Panc1 (cell line): Measurements from ENCODE around the gene ST6GALNAC6. TPM values are rescaled to one million over a fixed set of nuclear protein-coding genes. Genes with fewer than 3 reads are reported as not detected.

Experiments
- ATAC-seq: fragments of 200-7000 bp; cut with Tn5 transposase; 2 replicates; pipeline ENCODE4 v1.9.1; 2020; ENCODE audit warnings: mild to moderate bottlenecking, moderate library complexity
- BruUV-seq: library from RNA; stranded (reverse); fragments of 400-500 nt; replicated peaks from 2 replicates; lab custom pipeline; 2021; lab: Mats Ljungman, UMichigan
- CTCF ChIA-PET: fragments of 300-600 bp; sonication (Branson Sonifier 250); formaldehyde crosslinking; loops from one replicate; lab custom pipeline; 2022; ENCODE audit warnings: antibody characterized with exemption; lab: Charles Lee
- POLR2A ChIA-PET: fragments of 300-600 bp; sonication (Branson Sonifier 250); formaldehyde crosslinking; loops from one replicate; lab custom pipeline; 2022; ENCODE audit warnings: antibody characterized with exemption; lab: Charles Lee
- DNase-seq: peaks from one replicate; pipeline ENCODE4 v3.0.0-alpha.2; 2010; ENCODE audit warnings: low read depth, low spot score
- H3K27ac ChIP-seq: 2 replicates; pipeline ENCODE4 v1.5.1; 2011; ENCODE audit warnings: mild to moderate bottlenecking, low read length, inconsistent platforms
- H3K27me3 ChIP-seq: fragments of 200-500 bp; sonication (Bioruptor generic); 2 replicates; pipeline ENCODE4 v1.6.0; 2014; ENCODE audit warnings: low read length, inconsistent platforms; ENCODE audit not compliant: control insufficient read depth, insufficient read depth
- H3K36me3 ChIP-seq: fragments of 200-500 bp; sonication (Bioruptor generic); 2 replicates; pipeline ENCODE4 v1.5.1; 2014; ENCODE audit warnings: inconsistent platforms, mild to moderate bottlenecking, low read length, moderate library complexity; ENCODE audit not compliant: control insufficient read depth, insufficient read depth
- H3K4me1 ChIP-seq: 2 replicates; pipeline ENCODE4 v1.5.1; 2011; ENCODE audit warnings: inconsistent platforms, mild to moderate bottlenecking, low read length, moderate library complexity; ENCODE audit not compliant: control insufficient read depth, insufficient read depth
- H3K4me3 ChIP-seq, 2 experiments: 2 replicates each; pipeline ENCODE4 v1.5.1; 2011 to 2012; ENCODE audit warnings: low read depth in 2 of 2, low read length in 2 of 2, mild to moderate bottlenecking in 2 of 2, inconsistent platforms in 1 of 2, moderate library complexity in 1 of 2
- H3K9me3 ChIP-seq: fragments of 200-500 bp; sonication (Bioruptor generic); 2 replicates; pipeline ENCODE4 v1.5.1; 2014; ENCODE audit warnings: low read depth, mild to moderate bottlenecking, inconsistent platforms, low read length, moderate library complexity; ENCODE audit not compliant: control insufficient read depth, insufficient read depth
- POLR2AphosphoS5 ChIP-seq: IDR thresholded peaks from 2 replicates; pipeline ENCODE4 v1.6.1; 2012; ENCODE audit warnings: mild to moderate bottlenecking, low read depth, low read length, moderate library complexity
- SIN3A ChIP-seq: IDR thresholded peaks from 2 replicates; pipeline ENCODE4 v1.6.1; 2012; ENCODE audit warnings: low read depth, mild to moderate bottlenecking, low read length, moderate library complexity, borderline replicate concordance; ENCODE audit not compliant: insufficient read depth
- TCF7L2 ChIP-seq: IDR thresholded peaks from 2 replicates; pipeline ENCODE4 v1.6.1; 2011; ENCODE audit warnings: mild to moderate bottlenecking, low read depth, low read length, inconsistent platforms
- in situ Hi-C: cut with HindIII; loops from 2 replicates; pipeline ENCODE4 v1.10.0; 2016; ENCODE audit warnings: low sequenced_read_pairs, low pct_unique_long_range_greater_than_20kb
- intact Hi-C: fragments of 100-400 bp; cut with micrococcal nuclease; formaldehyde crosslinking; loops from one replicate; pipeline ENCODE4 v1.10.0; 2022; ENCODE audit not compliant: unreplicated experiment
- total RNA-seq: library from RNA; stranded (reverse); gene quantifications from one replicate; pipeline ENCODE4 v1.2.1, GENCODE V29; 2021; ENCODE audit not compliant: unreplicated experiment
- TF ChIP-seq, protein P1 (sequence below), 2 experiments: IDR thresholded peaks; 2 replicates each; pipeline ENCODE4 v1.6.1; 2011 to 2012; ENCODE audit warnings: low read depth in 2 of 2, control low read depth in 1 of 2, low read length in 1 of 2, mild to moderate bottlenecking in 1 of 2, moderate library complexity in 1 of 2; ENCODE audit not compliant: insufficient read depth in 1 of 2

ST6GALNAC6 gene
- total RNA-seq, 1 experiment from 2014 or later: 50.2 TPM

DNA sequence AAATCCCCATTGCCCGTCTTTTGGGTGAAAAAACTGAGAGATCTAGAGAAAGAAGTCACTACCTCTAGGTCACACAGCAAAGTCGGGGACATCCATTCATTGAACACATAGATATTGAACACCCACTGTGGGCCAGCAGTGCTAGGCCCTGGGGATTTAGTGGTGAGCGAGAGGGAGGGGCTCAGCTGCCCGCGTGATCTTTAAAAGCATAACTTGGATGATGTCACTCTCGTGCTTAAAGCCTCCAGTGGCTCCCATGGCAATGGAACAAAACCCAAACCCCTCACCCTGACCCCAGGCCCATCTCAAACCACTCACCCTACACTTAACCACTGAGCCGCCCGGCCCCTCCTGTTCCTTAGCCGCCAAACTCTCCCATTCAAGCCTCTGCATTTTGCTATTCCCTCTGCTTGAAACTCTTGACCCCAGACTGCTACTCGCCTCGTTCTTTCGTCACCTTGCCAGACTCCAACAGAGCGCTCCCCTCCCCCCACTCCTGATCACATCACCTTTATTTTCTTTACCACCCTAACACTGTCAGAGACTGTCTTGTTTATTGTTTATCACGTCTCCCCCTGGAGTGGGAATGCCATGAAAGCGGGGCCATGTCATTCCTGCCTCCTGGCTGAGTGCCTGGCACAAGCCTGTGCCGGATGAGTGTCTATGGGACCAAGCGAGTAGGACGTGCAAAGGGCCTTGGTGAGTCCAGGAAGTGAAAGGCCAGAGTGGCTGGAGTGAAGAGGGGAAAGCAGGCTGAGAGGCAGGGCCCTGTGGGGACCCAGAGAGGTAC, 31.9 kb upstream of the ST6GALNAC6 start:
- DNase-seq (peak; percentile 83), ATAC-seq (peak; percentile 31)
- Histone ChIP-seq H3K9me3 (no peaks in the 10 kb centered on the region), H3K27me3 (no peaks in the 10 kb centered on the region), H3K4me3 (peak overlapping the region; percentile 50 to 62), H3K27ac (peak overlapping the region; percentile 92), H3K36me3 (no peaks in the 10 kb centered on the region), H3K4me1 (peaks cover 41% of the 10 kb centered on the region)
- in situ Hi-C loops (loop anchor here (25.0 kb wide), 1 partner anchor 156 kb away; no protein-coding TSS in a partner anchor), intact Hi-C loops (no loop called here)
- TF ChIP-seq POLR2AphosphoS5 (peak; percentile 62), SIN3A (peak; percentile 81; the same call in 1 of the 2 replicates), TCF7L2 (no peak)
- TF ChIP-seq, protein P1, sequence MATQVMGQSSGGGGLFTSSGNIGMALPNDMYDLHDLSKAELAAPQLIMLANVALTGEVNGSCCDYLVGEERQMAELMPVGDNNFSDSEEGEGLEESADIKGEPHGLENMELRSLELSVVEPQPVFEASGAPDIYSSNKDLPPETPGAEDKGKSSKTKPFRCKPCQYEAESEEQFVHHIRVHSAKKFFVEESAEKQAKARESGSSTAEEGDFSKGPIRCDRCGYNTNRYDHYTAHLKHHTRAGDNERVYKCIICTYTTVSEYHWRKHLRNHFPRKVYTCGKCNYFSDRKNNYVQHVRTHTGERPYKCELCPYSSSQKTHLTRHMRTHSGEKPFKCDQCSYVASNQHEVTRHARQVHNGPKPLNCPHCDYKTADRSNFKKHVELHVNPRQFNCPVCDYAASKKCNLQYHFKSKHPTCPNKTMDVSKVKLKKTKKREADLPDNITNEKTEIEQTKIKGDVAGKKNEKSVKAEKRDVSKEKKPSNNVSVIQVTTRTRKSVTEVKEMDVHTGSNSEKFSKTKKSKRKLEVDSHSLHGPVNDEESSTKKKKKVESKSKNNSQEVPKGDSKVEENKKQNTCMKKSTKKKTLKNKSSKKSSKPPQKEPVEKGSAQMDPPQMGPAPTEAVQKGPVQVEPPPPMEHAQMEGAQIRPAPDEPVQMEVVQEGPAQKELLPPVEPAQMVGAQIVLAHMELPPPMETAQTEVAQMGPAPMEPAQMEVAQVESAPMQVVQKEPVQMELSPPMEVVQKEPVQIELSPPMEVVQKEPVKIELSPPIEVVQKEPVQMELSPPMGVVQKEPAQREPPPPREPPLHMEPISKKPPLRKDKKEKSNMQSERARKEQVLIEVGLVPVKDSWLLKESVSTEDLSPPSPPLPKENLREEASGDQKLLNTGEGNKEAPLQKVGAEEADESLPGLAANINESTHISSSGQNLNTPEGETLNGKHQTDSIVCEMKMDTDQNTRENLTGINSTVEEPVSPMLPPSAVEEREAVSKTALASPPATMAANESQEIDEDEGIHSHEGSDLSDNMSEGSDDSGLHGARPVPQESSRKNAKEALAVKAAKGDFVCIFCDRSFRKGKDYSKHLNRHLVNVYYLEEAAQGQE (IDR thresholded peaks at IDR 0.05; ENCODE audit: insufficient read depth in 1 of 2, low read depth in 2 of 2, low read length in 1 of 2): no peak
- ChIA-PET CTCF (no interaction called here), POLR2A (no interaction called here)
- TSS peak; percentile 22 for BruUV-seq

DNA sequence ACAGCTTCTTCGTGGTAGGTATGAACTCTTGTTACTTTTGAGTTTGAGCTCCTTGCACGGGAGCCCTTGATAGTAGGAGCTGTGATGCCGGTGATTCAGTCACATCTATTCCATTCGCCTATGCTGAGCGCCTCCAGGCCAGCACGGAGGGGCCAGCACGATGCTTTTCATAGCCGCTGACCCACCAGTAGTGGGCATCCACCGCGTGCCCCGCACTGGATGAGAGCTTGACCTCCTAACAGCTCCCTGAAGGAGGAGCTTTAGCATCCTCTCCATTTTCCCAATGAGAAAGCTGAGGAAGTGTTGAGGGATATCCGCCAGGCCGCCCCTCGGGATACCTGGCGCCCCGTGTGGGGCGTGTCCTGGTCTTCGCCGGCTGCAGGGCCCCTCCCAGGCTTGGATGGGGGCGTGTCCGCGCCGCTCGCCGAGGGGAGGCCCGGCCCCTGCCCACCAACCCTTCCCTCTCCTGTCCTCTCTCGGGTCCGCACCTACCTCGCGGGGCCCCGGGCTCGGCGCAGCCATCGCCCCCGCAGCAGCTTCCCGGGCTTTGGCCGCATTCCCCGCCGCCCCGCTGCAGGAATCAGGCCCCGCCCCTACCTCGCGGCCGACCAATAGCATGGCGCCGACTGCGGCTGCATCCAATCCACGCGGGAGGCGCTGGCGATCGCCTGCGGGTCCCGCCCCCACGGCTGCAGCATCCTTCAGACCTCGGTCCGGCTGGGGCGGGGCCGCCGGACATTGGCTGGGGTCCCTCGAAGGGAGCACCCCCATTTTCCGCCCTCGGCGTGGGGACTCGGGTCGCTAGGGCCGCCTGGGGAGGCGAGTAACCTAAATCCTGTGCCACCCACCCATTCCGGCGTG, 31.1 kb upstream of the ST6GALNAC6 start, which contains the start of gene PIP5KL1:
Gene PIP5KL1, minus strand, starts transcription at position 547 of the 861 bp plus-strand sequence. Its CDS starts 25 bp downstream, at position 522.
- Histone ChIP-seq H3K27ac (peak within 1 kb of the TSS; percentile 92), H3K9me3 (no peaks in the 10 kb centered on the region), H3K4me1 (peaks cover 33% of the 10 kb centered on the region), H3K4me3 (peak within 1 kb of the TSS; percentile 50 to 62), H3K36me3 (no peaks in the 10 kb centered on the region), H3K27me3 (no peaks in the 10 kb centered on the region)
- ATAC-seq (peak; percentile 79), DNase-seq (no peak)
- intact Hi-C loops (no loop called here), in situ Hi-C loops (loop anchor here (25.0 kb wide), 1 partner anchor 157 kb away; no protein-coding TSS in a partner anchor)
- CTCF ChIA-PET: no interaction called here
- POLR2A ChIA-PET: interaction anchor here (0.5 kb wide), 1 partner anchor 193 kb away, joined by 3 read pairs; no protein-coding TSS in a partner anchor
- TF ChIP-seq, protein P1 (IDR thresholded peaks at IDR 0.05; ENCODE audit: insufficient read depth in 1 of 2, low read depth in 2 of 2, low read length in 1 of 2): 0 out of 4 replicates have a peak, but pooled peaks of 1 of the 2 experiments have one; percentile 42
- TF ChIP-seq POLR2AphosphoS5 (peak; percentile 40), SIN3A (0 out of 2 replicates have a peak, but pooled peaks have one; percentile 27), TCF7L2 (no peak)
- no TSS peak for BruUV-seq
